ENCODE data around the gene ENDOG.
"Not testable (repeated sequence)": the region's sequence is repeated elsewhere in the genome, so short reads cannot be mapped to it uniquely, and the experiment has no call there.

The ENDOG gene

DNA sequence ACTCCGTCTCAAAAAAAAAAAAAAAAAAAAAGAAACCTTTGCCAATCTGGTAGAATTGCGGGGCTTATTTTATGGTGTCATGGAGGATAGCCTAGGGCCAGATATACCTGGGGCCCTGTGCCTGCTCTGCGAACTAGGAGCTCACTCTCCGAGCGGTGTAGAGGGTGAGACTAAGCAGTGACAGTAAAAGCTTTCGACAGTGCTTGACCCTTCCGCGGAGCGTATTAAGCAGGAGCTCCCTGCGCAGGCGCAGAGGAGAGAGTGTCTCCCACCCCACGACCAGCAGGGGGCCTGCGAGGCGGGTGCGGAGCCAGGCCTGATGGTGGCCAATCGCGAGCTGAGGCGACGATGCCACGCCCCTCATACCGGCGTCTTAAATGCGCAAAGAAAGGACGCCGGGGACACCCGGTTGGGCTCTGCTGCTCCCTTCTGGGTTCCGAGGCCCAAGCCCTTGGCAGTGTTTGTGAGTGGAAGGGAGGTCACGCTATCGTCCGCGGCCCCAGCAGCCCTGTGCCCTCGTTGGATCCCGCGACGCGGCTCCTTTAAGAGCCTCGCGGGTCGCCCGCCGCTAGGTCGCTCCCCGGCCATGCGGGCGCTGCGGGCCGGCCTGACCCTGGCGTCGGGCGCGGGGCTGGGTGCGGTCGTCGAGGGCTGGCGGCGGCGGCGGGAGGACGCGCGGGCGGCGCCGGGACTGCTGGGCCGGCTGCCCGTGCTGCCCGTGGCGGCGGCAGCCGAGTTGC, at the start of gene ENDOG:
ENDOG (plus strand) TSS at position 402 of the 740 bp plus-strand sequence; CDS start at position 587, 185 bp downstream.
- peak; percentile 98 for DNase-seq (ENCODE audit: low spot score)

DNA sequence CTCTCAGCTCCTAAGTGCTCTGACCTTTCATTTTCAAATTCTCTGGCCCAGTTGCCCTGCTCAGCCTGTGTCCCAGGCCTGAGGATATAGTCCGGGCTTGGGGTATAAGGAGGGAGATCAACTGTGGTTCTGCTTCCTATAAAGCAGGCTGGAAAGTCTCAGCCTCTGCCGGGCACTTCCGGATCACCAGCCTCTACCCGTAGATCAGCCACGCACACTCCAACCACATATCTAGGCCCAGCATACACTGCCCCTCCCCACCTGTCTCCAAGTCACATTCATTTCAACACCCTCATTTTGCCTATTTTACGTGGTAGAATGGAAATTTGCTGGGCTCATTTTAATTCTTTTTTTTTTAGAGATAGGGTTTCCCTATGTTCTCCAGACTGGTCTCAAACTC, 49.7 kb upstream of the ENDOG start:
- no peak for DNase-seq (ENCODE audit: low spot score)

DNA sequence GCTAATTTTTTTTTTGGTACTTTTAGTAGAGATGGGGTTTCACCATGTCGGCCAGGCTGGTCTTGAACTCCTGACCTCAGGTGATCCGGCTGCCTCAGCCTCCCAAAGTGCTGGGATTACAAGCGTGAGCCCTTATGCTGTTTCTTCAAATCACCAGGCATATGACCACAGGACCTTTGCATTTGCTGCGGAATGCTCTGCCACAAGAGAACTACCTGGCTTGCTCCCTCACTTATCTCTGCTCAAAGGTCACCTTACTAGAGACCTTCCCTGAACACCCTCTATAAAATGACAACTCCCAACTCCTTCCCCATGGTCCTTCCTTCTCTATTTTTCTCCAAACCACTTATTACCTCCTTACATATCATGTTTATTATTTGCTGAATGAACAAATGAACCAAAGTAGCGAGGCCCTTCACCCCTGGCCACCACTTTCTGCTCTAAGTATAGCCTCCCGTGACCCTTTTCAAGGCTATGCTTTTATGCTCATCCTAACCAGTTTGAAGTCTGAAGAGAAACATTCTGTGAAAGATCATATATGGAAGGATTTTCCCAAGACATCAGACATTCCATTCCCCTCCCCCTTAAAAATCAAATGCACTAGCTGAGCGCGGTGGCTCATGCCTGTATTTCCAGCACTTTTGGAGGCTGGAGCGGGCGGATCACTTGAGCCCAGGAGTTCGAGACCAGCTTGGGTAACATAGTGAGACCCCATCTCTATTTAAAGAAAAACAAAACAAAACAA, 47.8 kb upstream of the ENDOG start:
- no peak for DNase-seq (ENCODE audit: low spot score)

DNA sequence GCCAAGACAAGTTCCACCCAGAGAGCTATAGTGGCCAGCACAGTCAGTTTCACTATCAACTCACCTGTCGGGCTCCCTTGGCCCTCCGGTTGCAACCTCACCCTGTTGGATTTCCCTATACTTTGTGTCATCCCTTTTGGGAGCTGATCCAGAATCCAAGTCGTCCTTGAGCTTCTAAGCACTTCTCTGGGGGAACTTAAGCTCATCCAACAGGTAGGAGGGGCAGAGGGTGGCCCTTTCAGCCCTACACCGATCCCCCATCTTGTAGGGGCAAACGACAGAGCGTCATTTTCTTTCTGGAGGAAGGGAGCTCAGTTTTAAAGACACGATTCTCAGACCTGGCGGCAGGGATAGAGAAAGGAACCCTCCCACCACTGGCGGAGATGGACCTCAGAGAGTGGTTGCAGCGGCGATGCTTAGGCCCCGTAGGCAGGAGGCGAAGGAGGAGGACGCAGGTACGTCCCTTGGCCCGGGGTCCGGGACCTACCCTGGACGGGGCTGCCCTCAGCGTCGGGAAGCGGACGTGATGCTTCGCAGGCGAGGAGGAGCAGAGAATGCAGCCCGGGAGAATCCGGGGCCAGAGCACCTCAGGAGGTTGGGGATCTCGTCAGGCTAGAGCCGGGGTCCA, 47.1 kb upstream of the ENDOG start:
- peak; percentile 24 for DNase-seq (ENCODE audit: low spot score)

DNA sequence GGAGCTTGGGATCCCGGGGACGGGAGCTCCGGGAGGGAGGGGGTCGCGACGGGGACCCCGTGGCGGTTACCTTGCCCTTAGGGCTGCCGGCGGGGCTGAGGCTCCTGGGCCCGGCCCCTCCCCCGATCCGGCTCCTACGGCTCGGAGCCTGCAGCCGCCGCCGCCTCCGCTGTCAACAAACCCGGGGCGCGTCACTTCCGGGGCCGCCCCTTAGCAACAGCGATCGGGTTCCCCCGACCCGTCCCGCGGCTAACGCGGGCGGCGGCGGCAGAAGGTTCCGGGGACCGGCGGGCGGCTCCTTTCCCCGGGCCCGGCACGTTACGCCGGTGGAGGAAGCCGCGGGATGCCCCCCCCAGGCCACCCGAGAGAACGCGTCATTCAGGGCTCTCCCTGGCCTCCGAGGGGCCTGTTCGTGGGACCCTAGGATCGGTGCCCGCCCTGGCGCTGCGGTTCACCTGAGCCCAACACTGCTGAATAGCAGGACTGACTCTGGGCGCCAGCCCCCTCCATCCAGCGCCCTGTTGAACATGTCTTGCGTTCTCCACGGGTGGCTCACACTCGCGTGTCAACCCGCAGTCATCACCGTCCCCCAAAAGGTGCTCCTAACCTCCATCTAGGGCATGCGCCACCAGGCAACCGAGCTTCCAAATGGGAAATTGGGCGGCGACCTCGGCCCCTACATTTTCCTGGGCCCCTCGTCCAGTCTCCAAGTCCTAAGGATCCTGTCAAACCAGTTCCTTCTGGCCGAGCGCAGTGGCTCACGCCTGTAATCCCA, 46.4 kb upstream of the ENDOG start, which contains the start of gene ZER1:
ZER1 (minus strand) TSS at position 183 of the 775 bp plus-strand sequence. CDS start 16,362 bp downstream, outside the sequence.
- peak; percentile 90 for DNase-seq (ENCODE audit: low spot score)

DNA sequence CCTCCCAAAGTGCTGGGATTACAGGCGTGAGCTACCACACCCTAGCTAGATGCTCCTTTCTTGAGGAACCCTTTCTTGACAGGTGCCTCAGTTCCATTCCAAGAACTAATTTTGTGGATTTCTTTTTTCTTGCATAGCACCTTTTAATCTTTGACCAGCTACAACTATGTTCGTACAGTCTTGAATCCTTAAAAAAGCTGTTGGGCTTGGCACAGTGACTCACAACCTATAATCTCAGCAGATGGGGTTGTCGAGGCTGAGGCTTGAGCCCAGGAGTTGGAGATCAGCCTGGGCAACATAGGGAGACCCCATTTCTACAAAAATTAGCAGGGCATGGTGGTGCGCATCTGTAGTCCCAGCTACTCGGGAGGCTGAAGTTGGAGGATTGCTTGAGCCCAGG, 45.3 kb upstream of the ENDOG start:
- DNase-seq (ENCODE audit: low spot score), result no peak

DNA sequence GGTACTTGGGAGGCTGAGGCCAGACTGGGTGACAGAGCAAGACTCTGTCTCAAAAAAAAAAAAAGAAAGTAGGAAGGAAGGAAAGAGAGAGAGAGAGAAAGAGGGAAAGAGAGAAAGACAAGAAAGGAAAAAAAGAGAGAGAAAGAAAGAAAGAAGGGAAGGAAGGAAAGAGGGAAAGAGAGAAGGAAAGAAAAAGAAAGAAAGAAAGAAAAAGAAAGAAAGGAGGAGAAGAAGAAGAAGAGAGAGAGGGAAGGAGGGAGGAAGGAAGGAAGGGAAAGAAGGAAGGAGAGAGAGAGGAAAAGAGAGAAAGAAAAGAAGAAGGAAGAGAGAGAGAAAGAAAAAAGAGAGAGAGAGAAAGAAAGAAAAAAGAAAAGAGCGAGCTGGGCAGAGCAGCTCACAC, 43.5 kb upstream of the ENDOG start:
- no peak for DNase-seq (ENCODE audit: low spot score)

DNA sequence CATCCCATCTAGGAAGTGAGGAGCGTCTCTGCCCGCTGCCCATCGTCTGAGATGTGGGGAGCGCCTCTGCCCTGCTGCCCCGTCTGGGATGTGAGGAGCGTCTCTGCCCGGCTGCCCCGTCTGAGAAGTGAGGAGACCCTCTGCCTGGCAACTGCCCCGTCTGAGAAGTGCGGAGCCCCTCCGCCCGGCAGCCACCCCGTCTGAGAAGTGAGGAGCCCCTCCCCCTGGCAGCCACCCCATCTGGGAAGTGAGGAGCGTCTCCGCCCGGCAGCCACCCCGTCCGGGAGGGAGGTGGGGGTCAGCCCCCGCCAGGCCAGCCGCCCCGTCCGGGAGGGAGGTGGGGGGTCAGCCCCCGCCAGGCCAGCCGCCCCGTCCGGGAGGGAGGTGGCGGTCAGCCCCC, 38.2 kb upstream of the ENDOG start:
- DNase-seq (ENCODE audit: low spot score), result not testable (repeated sequence)

DNA sequence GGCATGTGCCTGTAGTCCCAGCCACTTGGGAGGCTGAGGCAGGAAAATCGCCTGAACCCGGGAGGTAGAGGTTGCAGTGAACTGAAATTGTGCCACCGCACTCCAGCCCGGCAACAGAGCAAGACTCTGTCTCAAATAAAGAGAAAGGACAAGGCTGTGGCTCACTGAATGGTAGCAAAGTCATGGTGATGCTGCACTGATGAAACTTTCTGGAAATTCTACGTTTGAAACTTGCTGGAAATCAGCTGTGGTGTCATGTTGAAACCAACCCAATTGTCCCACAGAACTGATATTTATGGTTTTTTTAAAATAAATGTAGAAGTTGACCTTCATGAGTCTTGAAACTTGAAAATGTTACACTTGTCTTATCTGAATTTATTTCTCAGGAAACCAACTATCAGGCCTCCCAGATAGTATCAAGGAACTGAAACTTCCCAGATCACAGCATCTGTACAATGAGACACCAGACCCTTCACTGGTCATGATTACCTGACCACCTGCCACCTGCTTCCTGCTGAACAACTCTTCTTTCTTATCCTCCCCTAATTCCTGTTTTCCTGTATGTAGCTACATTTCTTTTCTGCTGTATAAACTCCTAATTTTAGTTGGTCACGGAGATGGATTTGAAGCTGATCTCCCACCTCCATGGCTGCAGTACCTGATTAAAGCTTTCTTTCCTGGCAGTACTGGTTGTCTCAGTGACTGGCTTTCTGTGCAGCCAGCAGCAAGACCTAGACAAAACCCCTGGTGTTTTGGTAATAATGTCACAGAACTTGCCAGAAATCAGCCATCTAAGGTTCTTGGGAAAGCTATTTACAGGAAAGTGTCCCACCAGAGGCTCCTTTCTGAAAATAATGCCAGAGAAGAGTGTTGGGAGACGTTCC, 36.9 kb upstream of the ENDOG start:
- DNase-seq (ENCODE audit: low spot score), result no peak

DNA sequence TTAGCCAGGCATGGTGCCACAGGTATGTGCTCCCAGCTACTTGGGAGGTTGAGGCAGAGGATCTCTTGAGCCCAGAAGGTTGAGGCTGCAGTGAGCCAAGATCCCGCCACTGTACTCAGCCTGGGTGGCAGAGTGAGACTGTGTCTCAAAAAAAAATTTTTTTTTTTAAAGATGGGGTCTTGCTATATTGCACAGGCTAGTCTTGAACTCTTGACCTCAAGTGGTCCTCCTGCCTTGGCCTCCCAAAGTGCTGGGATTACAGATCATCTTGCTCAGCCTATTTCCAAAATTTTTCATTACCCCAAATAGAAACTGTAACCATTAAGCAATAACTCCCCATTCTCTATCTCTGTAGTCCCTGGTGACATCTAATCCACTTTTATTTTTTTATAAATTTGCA, 35.6 kb upstream of the ENDOG start:
- no peak for DNase-seq (ENCODE audit: low spot score)

DNA sequence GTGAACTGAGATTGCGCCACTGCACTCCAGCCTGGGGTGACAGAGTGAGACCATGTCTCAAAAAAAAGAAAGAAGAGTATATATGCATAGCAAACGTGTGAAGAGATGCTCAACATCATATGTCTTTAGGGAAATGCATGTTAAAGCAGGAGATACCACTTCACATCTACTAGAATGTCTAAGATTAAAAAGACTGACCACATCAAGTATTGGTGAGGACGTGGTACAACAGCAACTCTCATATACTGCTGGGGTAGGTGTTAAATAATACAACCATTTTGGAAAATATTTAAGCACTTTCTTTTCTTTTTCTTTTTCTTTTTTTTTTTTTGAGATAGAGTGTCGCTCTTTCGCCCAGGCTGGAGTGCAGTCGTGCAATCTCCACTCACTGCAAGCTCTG, 32.9 kb upstream of the ENDOG start:
- DNase-seq (ENCODE audit: low spot score), result no peak

DNA sequence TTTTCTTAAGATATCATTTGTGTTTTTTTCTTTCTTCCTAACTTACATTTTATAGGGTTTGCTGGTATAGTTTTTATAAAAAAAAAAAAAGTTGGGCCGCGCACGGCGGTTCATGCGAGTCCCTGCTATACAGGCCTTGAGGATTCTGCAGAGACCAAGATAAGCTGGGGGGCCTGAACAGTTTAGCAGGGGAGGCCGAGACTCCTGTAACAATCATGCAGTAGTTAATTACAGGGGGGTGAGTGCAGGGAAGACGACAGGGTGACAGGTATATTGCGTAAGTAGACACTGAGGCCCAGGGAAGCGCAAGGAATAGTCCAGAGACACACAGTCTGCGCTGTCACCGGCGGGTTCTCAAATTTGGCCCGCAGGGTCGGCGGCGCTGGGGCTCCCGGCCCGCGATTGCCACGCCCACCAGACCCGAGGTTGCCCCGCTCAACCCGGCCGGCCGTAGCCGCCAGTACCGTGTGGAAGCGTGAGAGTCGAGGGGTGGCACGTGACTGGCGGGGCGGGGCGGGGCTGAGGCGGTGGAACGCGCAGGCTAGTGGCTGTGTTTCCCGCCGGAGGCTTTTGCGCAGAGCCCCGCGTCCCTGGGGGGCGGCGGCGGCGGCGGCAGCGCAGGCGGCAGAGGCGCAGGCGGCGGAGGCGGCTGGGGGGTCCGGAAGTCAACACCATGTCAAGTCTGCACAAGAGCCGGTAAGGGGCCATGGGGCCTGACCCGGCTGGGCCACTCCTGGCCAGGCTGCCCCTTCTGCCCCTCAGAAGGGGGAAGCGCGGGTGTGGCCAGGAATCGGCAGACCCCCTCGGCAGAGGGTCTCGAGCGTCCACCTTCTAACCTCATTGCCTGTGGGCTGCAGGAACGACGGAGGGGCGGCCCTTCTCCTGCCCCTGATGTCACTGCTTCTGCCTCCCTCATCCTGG, 31.4 kb upstream of the ENDOG start, which contains the start of gene TBC1D13:
TBC1D13 (plus strand) TSS at position 573 of the 921 bp plus-strand sequence; CDS start at position 674, 101 bp downstream.
- DNase-seq (ENCODE audit: low spot score), result peak; percentile 86

DNA sequence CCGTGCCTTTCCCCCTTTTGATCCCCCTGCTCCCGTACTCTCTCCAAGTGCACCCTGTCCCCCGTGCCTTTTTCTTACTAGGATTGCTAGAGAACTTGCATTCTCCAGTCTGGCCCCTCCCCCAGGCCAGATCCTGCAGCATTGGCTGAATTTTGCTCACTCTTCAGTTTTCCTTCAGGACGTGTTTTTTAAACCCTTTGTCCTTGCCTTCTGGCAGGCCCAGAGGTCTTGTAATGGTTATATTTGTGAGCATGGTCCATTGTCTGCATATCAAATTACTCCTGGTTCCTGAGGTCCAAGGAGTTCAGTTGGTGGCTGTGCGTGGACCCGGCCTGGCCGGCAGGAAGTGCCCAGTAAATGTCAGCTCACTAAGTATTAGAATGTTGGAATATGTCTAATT, 30.6 kb upstream of the ENDOG start:
- no peak for DNase-seq (ENCODE audit: low spot score)

DNA sequence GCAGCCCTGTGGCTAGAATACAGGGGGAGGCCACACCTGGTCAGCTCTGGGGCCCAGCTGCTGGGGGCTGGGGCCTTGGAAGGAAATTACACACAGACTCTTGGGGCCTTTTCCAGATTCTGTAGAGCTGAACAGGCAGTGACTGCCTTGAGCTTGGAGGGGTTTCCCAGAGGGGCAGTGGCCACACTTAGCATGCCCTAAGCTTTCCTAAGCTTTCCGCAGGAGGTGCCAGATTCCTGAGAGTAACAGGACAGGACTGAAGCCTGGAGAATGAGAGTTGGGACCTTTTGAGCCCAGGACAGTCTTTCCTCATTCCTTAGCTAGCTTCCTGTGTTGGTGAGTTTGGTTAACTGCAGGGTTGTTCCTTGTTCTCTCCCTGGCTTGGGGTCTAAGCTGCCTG, 29.9 kb upstream of the ENDOG start:
- no peak for DNase-seq (ENCODE audit: low spot score)

DNA sequence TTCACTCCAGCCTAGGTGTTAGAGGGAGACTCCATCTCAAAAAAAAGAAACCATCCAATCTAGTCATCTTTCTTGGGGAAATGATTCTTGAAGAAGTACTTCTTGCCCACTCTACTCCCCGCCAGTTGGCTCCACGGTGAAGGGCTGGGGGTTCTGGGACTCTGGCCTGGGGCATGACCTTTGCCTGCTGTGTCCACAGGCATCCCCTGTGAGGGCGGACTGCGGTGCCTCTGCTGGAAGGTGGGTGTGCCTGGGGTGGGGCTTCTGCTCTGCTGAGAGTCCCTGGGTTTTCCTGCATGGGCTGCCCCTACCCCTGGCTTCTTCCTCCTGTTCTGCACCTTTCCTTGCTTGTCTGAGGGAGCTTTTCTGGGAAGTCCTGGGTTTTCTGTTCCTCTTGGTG, 27.8 kb upstream of the ENDOG start:
- DNase-seq (ENCODE audit: low spot score), result no peak

DNA sequence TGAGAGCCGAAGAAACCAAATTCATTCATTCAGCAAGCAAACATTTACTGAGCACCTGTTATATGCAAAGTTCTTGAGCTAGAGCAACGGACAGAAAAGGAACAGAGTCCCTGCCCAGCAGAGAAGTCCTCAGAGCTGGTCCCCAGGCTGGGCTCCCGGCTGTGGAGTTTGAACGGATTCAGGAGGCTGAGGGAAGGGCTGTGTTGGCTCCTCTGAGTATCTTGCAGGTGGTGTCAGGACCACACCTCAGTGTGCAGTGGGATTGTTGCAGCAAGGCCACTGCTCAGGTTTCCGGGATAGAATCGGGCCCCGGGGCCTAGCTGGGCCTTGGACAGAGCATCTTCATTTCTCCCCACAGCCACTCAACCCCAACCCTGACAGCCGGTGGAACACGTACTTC, 26.2 kb upstream of the ENDOG start:
- DNase-seq (ENCODE audit: low spot score), result no peak

DNA sequence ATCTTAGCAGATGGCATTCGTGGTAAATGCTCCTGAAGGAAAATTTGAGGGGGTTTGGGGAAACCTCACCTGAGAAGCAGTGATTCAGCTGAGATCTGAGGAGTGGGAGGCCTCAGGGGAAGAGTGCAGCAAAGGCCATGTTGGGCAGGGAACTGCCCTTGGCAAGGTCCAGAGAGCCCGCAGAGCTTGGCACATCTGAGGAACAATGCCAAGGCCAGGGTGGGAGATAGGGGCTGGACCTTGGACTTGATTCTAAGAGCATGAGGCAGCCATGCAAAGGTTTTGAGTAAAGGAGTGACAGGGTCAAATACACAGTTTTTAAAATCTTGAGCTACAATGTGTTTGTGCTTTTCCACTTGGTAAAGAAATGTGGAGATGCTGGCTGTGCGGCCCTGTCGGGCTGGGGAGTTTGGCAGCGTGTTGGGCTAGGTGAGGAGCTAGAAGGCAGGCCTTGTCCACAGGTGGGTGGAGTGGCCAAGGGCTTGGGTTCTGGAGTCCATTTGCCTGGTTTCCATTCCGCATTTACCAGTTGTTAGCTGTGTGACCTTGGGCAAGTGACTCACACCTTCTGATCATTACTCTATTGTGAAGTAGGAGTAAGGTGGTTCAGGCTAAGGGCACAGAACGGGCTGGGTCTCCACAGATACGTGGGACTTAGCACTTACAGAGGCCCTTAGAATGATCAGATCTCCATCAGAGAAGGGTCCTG, 25.2 kb upstream of the ENDOG start:
- DNase-seq (ENCODE audit: low spot score), result no peak

DNA sequence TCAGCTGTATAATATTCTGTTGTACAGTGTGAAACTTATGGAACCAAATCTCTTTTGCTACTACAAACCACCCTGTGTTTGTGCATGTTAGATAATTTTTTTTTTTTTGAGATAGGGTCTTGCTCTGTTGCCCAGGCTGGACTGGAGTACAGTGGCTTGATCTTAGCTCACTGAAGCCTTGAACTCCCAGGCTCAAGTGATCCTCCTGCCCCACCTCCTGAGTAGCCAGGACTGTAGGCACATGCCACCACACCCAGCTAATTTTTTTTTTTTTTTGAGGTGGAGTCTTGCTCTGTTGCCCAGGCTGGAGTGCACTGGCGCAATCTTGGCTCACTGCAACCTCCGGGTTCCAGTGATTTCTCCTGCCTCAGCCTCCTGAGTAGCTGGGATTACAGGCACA, 23.3 kb upstream of the ENDOG start:
- not testable (repeated sequence) for DNase-seq (ENCODE audit: low spot score)

DNA sequence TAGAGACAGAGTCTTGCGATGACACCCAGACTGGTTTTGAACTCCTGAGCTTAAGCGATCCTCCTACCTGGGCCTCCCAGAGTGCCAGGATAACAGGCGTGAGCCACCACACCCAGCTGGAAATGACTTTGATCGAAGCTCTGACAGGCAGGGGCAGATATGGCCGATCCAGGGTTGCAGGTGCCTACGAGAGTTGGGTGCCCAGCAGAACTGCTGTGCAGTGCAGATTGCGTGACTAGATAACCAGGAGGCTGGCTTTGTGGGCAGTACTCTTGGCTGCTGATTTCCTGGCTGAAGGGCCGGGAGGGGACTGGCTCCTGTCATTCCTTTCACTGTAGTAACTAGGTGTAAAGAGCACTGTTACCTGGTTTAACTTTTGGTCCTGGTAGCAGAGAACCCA, 19.4 kb upstream of the ENDOG start:
- DNase-seq (ENCODE audit: low spot score), result no peak

Data from LoVo (cell line).